HG03039 (cell line): ENCODE measurements around the gene LIN7A.

Source experiments
- ATAC-seq: cut with Tn5 transposase; IDR thresholded peaks from one replicate; pipeline ENCODE4 v1.9.1; 2021; ENCODE audit warnings: mild to moderate bottlenecking, moderate library complexity; ENCODE audit not compliant: unreplicated experiment

Gene LIN7A

GRCh38 chr12:80860928-80861327 lies 76.8 kb downstream of the LIN7A start:
- no peak for ATAC-seq

- no peak for ATAC-seq
Observed at GRCh38 chr12:80860206-80860605, 77.5 kb downstream of the LIN7A start.

GRCh38 chr12:80858356-80858755 lies 79.4 kb downstream of the LIN7A start:
- no peak for ATAC-seq

GRCh38 chr12:80857311-80857710 lies 80.4 kb downstream of the LIN7A start:
- no peak for ATAC-seq

- no peak for ATAC-seq
Observed at GRCh38 chr12:80849337-80849736, 88.4 kb downstream of the LIN7A start.

- ATAC-seq, result no peak
Observed at GRCh38 chr12:80848858-80849257, 88.9 kb downstream of the LIN7A start.

- ATAC-seq, result no peak
Observed at GRCh38 chr12:80847575-80847974, 90.2 kb downstream of the LIN7A start.

GRCh38 chr12:80846952-80847351 lies 90.8 kb downstream of the LIN7A start:
- no peak for ATAC-seq

GRCh38 chr12:80845639-80846038 lies 92.1 kb downstream of the LIN7A start:
- ATAC-seq, result no peak

- no peak for ATAC-seq
Observed at GRCh38 chr12:80843969-80844368, 93.8 kb downstream of the LIN7A start.

- ATAC-seq, result peak; percentile 47
Observed at GRCh38 chr12:80838708-80839107, 99.0 kb downstream of the LIN7A start.

GRCh38 chr12:80838024-80838658 lies 99.6 kb downstream of the LIN7A start:
- ATAC-seq, result no peak

- peak; percentile 67 for ATAC-seq
Observed at GRCh38 chr12:80837342-80837978, 100.3 kb downstream of the LIN7A start.

GRCh38 chr12:80834724-80835123 lies 103.0 kb downstream of the LIN7A start:
- no peak for ATAC-seq

GRCh38 chr12:80830533-80831088 lies 107.1 kb downstream of the LIN7A start:
- ATAC-seq, result no peak

- ATAC-seq, result no peak
Observed at GRCh38 chr12:80829767-80830166, 108.0 kb downstream of the LIN7A start.

- ATAC-seq, result no peak
Observed at GRCh38 chr12:80825506-80825905, 112.2 kb downstream of the LIN7A start.

GRCh38 chr12:80823393-80823792 lies 114.3 kb downstream of the LIN7A start:
- ATAC-seq, result no peak

GRCh38 chr12:80821513-80822000 lies 116.2 kb downstream of the LIN7A start:
- ATAC-seq, result peak; percentile 54

- no peak for ATAC-seq
Observed at GRCh38 chr12:80818878-80819277, 118.9 kb downstream of the LIN7A start.

GRCh38 chr12:80815351-80815750 lies 122.4 kb downstream of the LIN7A start:
- ATAC-seq, result no peak

GRCh38 chr12:80814453-80814852 lies 123.3 kb downstream of the LIN7A start:
- no peak for ATAC-seq
